Measurements from ENCODE around the gene ZNF791.

- TF ChIP-seq CTCF (IDR thresholded peaks at IDR 0.05) (peak in 1 of 6 experiments; percentile 12), POLR2A (IDR thresholded peaks at IDR 0.05) (peak in 2 of 4 donors; percentile 21 to 34)
Observed at GRCh38 chr19:12666265-12667048, 55.7 kb downstream of the ZNF791 start, which contains the start of the genes MAN2B1 and WDR83.
